Stimulated activated CD4-positive, alpha-beta T cell treated with anti-CD3 and anti-CD28 coated beads, Interleukin-12 subunit alpha, Interleukin-12 subunit beta, amount 100 ng/mL, for 48 hours (primary cell): ENCODE measurements around the gene POGLUT3.

ENCODE experiments used
- DNase-seq, 3 donors: peaks; one replicate each; pipeline ENCODE4 v3.0.0-alpha.2; 2020; ENCODE audit warnings: low read depth in 2 of 3, low spot score in 1 of 3

POGLUT3 gene, protein sequence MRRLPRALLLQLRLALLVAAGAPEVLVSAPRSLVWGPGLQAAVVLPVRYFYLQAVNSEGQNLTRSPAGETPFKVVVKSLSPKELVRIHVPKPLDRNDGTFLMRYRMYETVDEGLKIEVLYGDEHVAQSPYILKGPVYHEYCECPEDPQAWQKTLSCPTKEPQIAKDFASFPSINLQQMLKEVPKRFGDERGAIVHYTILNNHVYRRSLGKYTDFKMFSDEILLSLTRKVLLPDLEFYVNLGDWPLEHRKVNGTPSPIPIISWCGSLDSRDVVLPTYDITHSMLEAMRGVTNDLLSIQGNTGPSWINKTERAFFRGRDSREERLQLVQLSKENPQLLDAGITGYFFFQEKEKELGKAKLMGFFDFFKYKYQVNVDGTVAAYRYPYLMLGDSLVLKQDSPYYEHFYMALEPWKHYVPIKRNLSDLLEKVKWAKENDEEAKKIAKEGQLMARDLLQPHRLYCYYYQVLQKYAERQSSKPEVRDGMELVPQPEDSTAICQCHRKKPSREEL

DNA sequence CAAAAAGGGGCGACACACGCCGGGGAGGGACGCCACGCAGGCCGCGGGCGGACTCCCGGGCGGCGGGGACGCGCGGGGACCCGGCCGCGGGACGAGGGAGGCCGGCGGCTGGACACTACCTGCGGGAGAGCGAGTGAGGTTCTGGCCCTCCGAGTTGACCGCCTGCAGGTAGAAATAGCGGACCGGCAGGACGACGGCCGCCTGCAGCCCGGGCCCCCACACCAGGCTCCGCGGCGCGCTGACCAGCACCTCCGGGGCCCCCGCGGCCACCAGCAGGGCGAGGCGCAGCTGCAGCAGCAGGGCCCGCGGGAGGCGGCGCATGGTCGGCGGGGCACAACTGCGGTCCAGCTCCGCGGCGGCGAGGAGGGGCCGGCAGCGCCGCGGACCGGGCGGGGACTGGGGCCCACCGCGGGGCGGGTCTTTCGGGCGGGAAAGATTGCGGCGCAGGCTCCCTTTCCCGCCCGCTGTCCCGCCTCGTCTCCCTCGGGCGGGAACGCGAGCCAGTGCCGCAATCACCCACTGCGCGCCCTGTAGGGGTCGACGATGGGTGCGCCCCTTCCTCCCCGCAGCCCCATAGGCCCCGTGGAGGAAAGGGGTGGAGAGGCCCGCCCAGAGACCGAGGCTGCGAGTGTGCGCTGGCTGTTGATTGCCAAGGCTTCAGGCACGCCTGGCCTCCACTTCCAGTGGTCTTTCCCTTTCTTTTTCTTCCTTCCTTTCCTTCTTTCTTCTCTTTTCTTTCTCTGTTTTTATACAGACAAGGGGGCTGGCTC lies at the start of gene POGLUT3:
TSS of gene POGLUT3 (minus strand) at position 339 of the 770 bp plus-strand sequence. CDS start at position 321, 18 bp downstream.
- DNase-seq: peak; percentile 10 to 25 (median 15)

DNA sequence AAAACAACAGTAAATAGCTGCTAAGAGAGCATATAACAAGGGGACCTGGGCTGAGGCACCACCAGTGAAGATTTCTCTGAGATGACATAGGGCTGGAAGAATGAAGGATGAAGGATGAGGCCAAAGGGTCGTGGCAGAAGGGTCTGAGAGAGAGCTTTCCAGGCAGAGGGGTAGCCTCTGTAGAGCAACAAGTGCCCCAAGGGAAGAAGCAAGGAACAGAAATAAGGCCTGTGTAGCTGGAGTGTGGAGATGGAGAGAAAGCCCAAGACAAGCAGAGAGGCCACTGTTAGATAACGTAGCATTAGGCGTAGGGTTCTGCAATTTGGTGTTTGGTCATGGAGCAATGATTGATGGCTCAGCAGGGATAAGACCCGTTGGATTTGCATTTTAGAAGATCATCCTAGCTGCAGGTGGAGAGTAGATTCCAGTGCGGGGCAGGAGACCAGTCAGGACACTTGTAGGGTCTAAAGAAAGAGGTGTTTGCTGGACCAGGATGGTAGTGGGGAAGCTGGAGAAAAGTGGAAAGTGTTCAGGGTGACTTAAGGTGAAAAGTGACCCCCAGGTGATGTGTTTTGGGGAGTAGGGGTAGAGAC lies 47.8 kb upstream of the POGLUT3 start:
- DNase-seq: no peak

DNA sequence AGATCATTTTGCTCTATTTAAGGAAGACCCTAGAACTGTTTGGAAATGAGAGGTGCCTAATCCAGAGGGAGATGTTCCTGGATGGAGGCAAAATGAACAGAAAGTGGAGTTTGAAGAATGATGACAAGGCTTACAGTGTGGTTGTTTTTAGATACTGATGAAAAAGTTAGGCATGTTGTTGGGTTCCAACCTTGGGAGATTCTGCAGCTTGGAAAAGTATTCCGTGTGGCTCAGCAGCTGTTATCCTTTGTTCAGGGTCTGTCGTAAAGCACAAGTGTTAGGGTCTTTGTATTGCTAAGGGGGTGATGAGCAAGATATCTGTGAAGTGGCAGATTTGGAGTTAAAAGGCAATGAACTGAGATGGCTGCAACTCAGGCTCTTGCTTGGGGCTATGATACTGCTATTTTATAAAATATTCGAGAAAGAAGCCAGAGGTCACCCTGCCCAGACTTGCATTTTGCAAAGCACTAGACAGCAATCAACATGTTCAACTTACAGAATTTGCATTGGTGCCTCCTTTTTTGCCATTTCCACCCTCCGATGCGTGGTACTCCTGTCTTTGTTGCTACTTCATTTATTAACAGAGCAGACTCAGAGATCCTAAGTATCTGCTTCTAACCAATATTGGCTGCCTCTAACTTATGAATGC lies 45.3 kb upstream of the POGLUT3 start:
- no peak for DNase-seq

DNA sequence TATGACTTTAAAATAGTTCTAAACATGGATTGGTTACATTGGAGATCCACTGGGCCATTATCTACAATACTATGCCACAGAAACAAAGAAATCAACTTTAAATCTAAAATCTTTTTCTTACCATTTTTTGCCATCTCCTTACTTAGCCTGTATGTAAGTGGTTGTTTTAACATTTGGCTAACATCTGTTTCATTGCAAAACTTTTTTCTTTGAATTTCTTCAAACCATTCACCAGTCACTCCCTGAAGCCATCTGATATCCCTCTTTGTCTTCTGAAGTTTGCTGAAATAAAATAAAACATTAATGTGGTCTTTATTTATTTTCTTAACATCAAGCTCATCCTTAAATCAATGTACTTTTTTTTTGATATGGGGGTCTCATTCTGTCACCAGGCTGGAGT lies 43.3 kb upstream of the POGLUT3 start:
- no peak for DNase-seq

DNA sequence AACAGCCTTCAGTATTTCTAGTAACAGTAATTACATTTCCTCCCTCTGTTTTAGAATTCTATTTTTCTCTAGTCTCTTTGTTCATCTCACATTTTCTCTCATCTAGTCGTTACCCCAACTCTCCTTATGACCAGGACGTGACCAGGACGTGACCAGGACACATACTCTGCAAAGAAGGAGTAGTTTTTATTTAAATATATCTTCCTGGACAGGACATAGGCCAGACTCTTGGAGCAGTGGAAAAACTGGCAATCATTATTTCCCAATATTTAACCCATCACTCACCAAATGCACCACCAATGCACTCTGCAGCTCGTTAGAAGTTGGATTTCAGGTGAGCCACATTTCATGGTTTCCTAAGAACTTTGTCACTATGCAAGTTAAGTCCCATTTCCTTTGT lies 40.3 kb upstream of the POGLUT3 start:
- no peak for DNase-seq

DNA sequence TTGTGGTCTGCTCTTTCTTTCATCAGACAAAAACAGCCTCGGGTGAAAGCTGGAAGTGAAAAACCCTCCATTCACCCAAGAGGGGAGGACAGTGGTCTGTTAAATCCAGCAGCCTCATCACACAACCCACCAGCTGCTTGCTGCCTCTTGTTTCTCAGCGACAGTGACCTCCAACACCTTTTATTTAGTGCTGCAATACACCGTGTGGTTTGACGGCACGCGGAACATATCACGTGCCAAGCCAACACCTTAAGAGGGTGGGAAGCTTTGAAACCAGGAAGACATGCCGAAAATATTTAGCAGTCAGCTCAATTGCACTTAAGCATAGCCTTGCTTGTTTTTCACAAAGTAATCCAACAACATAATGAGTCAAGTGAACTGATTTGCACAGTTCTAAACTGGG lies 39.8 kb upstream of the POGLUT3 start:
- DNase-seq: no peak

DNA sequence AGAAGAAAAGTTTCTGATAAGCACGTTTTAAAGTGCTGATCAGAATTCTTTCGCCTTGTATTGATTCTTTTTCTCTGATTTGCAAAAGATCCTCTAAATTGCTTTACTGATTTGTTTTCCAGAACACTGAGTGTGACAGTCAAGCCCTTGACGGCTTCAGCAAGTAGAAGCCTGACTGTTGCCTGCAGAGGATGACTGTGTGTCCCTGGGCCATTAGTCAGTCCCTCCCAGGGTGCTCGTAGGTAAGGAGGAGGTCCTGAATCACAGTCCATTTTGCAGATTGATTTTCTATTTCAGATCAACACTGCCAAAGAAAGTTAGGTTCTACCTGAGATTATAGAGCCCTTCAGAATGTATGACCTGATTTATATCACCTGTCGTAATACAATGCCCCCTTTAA lies 38.6 kb upstream of the POGLUT3 start:
- no peak for DNase-seq

DNA sequence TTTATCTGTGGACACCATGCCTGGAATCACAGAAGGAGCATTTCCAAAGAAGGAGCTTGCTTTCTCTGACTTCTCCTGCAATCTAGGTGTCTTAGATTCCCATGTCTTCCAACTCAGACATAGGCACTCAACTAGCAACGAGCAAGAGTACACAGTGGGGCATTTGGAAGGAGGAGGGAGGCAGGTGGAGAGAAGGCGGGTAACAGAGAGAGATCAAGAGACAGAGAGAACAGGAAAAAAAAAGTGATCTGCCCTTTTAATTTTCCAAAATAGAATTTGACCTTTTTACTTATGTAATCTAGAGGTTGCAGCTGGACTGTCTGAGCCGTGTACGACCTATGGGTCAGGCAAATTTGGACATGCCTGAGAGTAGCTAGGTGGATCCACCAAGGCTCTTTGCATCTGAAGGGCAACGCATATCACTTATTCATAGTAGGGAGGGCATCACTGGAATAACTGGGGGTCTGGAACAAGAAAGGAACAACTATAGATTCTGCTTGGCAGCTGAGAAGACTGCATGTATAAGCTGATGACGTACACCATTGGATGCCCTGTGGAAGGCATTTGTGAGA lies 37.3 kb upstream of the POGLUT3 start:
- no peak for DNase-seq

DNA sequence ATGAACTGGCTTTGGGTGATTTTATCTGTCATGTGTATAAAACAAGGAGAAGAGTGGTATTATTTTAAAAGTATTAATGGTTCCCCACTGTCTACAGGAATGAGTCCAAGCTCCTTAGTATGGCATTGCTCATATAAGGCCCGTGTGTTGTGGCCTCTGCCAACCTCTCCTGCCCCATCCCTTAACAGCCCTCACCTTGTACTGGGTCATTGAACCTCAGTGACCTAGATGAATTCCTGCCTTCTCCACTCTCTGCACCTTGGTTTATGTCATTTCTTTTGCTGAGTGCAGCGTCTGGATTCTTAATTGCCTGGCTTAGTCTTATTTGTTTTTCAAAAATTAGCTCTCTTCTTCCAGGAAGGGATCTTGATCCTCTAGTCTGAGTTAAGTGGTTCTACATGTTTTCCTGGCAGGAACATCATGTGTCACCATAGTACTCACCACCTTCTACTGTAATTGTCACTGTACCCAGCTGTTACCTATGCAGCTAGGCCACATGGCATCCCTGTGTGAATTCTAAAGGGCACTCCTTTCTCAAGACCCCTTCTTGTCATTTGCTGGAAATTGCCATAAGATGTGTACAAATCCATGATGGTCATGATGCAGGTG lies 36.2 kb upstream of the POGLUT3 start:
- DNase-seq: no peak

DNA sequence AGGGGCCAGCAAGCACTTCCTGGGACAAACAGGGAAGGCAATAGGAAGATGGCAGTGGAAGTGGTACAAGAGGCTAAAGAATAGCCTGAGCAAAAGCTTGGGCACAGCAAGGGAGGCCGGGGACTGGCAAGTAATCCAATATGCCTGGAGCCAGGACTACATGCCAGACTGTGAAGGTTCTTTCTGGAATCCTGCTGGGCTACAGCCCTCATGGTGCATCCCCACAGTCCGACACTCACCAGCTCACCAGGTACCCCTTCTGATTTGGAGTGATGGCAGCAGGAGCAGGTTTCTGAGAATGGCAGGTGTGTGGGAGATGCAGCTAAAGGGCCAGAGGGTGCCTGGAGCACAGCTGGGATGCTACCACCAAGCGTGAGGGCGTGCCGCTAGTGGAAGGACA lies 32.2 kb upstream of the POGLUT3 start:
- DNase-seq: no peak

DNA sequence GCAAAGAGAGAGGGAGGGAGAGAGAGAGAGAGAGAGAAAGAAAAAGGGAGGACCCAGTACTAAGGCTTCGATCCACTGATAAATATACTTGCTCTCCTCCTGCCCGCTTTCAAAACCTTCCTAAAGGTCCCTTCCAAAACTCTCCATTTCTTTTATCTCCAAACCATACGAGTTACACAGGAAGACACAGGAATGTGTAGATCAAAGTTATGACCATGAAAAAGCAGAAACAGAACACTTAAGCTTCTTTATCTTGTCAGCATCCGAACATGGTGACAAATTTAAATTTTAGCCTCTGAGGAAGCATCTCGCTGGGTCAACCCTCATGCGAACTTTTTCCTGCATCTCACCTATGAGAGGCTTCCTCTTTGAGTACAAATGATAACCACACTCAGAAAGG lies 29.2 kb upstream of the POGLUT3 start:
- no peak for DNase-seq

DNA sequence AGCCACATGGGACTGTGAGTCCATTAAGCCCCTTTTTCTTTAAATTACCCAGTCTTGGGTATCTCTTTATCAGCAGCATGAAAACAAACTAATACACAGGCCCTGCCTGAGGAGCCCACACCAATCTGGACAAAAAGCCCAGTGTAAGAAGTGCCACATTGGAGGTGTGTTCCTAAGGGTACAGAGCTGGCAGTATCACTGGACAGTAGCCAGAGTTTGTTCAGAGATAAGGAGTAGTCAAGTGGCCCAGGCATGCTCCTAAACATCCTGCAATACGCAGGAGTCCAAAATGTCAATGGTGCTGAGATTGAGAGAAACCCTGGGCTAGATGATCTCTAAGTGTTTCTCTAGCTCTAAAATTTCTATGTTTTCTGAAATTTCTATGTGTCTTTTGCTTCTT lies 27.0 kb upstream of the POGLUT3 start:
- no peak for DNase-seq

DNA sequence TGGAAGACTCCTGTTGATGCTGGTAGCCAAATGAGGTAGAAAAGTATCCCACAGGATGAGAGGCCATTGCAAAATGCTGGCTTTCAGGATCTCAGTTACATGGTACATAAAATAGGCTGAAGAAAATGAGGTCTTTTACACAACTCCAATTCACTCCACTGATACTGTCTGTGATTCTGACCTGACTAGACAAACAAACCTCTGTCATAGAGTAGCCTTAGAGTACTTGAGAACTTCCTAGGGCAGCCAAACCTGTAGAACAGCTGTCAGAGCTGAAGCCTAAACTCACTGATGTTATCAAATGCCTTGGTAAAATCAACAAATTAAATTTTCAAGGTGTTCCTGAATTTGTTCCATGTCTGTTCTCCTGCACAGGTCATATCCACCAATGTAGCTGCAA lies 26.2 kb upstream of the POGLUT3 start:
- no peak for DNase-seq

DNA sequence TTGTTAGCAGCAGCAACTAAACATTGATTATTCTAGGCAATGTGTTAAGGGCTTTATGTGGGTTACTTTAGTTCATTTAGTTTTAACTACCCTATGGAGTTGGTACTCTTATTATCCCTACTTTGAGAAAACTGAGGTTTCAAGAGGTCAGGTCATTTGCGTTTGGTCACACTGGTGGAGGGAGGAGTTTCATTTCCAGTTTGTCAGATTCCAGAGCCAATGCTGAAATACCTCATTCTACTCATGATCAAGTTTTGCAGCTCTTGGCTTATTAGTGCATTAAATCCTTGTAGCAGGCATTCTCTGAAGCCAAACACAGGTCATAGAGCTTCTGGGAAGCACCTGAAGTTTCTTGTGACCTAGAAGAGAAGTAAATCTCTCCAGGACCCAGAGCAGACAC lies 24.1 kb upstream of the POGLUT3 start:
- DNase-seq: no peak

DNA sequence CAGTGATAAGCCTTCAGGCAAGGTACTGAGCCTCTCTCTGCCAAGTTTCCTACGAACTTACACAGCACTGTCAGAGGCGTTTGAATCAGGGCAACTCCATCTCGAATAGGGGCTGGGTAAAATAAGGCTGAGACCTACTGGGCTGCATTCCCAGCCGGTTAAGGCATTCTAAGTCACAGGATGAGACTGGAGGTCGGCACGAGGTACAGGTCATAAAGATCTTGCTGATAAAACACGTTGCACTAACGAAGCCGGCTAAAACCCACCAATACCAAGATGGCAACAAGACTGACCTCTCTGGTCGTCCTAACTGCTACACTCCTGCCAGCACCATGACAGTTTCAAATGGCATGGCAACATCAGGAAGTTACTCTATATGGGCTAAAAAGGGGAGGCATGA lies 20.4 kb upstream of the POGLUT3 start:
- DNase-seq: no peak

DNA sequence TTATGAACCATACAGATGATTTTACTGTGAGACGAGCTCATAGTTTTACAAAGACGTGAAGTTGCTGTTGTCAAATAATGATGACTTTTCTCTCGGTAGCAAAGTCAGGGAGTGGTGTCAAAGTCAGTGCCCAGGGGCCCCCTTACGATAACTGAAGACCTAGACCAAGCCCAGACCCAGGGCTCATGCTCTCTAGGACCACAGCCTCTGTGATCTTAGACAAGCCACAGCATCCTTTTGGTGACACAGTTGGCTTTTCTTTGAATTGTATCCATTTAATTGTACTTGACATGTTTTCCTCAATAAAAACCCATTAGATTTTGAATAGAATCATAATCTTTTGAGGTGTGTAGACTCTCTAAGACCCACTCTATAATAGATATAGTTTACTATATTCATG lies 17.9 kb upstream of the POGLUT3 start:
- DNase-seq: no peak

DNA sequence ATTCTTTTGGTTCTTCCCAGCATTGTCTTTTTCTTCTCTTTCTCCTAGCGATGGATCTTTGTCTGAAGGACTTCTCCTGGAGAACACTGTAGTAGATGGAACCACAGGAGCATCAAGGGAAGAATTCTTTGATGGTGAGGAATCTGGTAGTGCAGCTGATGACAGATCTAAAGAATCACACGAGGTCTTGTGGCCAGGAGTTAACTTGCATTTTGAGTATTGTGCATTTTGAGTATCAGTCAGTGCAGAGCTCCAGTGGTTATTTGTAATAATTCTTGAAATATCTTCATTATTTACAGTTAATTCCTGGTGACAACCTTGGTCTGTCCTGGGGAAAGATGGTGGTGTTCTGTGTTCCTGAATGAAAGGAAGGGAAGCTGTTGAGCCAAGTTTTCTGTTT lies 14.5 kb upstream of the POGLUT3 start:
- DNase-seq: no peak

DNA sequence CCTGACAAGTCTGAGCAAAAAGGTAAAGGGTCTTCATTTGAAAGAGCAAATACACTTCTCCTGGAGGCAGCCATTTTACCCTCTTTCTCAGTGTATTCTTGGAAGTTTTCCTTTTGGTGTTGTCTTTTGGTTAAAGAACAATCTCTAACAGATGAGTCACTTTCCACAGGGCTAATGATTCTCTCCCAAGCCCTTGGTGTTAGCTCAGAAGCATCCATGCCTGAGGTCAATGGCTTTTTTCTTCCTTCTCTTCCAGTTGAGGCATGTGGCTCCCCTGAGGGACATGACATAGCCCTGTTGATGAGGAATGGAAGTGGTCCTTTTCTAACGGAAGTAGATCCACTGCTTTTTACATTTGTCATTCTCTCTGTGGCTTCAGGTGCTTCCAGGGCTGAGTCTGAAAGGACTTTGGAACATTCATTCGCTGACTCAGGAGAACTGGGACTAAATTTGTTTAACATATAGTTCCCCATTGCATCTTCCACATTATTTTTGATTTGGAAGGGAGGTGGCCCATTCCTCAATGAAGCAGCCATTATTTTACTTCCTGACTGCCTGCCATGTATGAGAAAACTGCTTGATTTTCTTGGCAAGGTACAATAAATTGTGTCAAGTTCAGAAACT lies 13.8 kb upstream of the POGLUT3 start:
- no peak for DNase-seq

DNA sequence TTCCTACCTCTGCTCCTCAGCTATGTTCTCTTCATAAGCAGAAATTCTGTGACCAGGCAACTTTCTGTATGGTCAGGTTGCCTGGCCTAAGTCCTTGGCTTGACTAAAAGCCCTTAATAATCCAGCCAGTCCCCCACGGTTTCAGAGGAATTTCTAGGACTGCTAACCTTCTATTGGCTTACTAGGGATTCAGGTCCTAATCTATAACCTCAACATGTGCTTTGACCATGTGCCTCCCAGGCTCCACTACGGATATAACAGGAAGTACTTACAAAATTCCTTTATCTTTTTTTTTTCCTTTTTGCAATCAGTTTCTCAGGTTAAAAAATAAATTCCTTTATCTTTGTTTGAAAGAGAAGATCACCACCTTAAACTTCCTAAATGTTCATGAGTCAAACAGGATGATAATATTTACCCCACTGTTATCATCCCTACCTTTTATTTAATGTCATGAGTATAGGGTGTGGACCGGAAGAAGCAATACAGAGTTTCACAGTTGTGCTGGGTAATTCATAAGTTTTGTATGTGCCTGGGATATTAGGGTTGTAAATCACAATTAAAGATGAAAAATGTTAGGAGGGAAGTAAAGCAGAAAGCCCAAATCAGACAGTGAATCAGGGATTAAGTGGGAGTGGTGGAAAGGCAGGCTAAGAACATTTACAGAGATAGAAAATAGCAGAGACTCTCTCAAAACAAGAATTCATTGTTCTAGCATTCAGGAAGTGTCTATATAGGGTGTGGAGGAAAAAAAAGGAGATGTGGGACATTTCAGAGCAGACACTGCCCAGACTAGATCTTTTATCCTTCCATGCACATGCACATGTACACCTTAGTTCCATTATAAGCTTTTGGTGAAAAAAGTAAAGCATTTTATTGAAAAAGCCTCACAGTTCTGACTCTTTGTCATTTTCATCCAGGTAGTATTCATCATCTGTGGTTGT lies 10.7 kb upstream of the POGLUT3 start:
- DNase-seq: no peak
